Measurements from ENCODE around the gene PCDHGC3.

PCDHGC3 gene

GRCh38 chr5:141524604-141525597 lies 49.1 kb downstream of the PCDHGC3 start:
- peak; percentile 91 for DNase-seq

- no peak for DNase-seq
Observed at GRCh38 chr5:141525653-141526052, 49.9 kb downstream of the PCDHGC3 start.

- no peak for DNase-seq
Observed at GRCh38 chr5:141527426-141527825, 51.7 kb downstream of the PCDHGC3 start.

Measured in midbrain (tissue), 1 donor.